Choroid plexus epithelial cell (primary cell): ENCODE measurements around the gene HAGHL.
"Not testable (repeated sequence)": the region's sequence is repeated elsewhere in the genome, so short reads cannot be mapped to it uniquely, and the experiment has no call there.

ENCODE experiments used
- DNase-seq: peaks from one replicate; pipeline ENCODE4 v3.0.0-alpha.2; 2010; ENCODE audit warnings: low read depth
- H3K4me3 ChIP-seq: 2 replicates; pipeline ENCODE4 v1.5.1; 2011; ENCODE audit warnings: low read depth, mild to moderate bottlenecking, control low read depth, low read length, moderate library complexity
- TF ChIP-seq, protein P1 (sequence below): conservative IDR thresholded peaks from 2 replicates; pipeline ENCODE4 v1.5.1; 2011; ENCODE audit warnings: low read depth, mild to moderate bottlenecking, control low read depth, inconsistent platforms, low read length, moderate library complexity

Gene HAGHL

GRCh38 chr16:769184-769784, 42.4 kb downstream of the HAGHL start:
- H3K4me3 ChIP-seq = no peak overlapping the region
- no peak for DNase-seq
- TF ChIP-seq, protein P1, sequence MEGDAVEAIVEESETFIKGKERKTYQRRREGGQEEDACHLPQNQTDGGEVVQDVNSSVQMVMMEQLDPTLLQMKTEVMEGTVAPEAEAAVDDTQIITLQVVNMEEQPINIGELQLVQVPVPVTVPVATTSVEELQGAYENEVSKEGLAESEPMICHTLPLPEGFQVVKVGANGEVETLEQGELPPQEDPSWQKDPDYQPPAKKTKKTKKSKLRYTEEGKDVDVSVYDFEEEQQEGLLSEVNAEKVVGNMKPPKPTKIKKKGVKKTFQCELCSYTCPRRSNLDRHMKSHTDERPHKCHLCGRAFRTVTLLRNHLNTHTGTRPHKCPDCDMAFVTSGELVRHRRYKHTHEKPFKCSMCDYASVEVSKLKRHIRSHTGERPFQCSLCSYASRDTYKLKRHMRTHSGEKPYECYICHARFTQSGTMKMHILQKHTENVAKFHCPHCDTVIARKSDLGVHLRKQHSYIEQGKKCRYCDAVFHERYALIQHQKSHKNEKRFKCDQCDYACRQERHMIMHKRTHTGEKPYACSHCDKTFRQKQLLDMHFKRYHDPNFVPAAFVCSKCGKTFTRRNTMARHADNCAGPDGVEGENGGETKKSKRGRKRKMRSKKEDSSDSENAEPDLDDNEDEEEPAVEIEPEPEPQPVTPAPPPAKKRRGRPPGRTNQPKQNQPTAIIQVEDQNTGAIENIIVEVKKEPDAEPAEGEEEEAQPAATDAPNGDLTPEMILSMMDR = no peak

DNA sequence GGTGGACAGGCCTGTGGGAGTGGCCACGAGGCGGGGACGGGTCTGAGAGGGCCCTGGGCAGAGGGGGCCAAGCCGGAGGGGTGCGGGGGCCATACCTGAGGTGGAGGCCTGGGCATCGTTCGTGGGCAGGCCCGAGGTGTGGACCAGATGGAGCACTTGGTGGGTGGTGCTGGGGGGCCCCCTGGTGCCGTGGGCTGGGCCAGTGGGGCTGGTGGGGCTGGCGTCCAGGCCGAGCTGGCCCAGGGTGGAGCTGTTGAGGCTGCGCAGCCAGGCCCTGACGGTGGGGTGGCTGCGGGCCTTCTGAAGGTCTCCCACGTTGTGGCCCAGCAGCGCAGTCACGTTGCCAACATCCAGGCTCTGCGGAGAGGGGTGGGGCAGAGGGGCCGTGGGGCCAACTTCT, 43.0 kb downstream of the HAGHL start:
- H3K4me3 ChIP-seq = no peak overlapping the region
- no peak for DNase-seq
- TF ChIP-seq, protein P1 = no peak

DNA sequence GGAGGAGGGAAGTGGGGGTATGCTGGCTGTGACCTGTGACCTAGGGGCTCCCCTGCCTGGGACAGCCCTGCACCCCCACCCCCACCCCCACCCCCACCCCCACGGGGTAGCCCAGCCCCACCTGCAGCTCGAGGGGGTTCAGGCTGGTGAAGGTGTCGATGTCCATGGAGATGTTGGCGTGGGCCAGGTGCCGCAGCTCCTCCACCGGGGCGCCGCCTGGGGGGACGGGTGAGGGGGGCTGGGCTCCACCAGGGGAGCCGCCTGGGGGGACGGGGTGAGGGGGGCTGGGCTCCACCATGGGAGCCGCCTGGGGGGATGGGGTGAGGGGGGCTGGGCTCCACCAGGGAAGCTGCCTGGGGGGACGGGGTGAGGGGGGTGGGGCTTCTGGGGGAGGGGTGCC, 43.5 kb downstream of the HAGHL start:
- TF ChIP-seq, protein P1 = no peak
- no peak for DNase-seq
- no peak overlapping the region for H3K4me3 ChIP-seq

- H3K4me3 ChIP-seq = no peak overlapping the region
- TF ChIP-seq, protein P1 = no peak
- no peak for DNase-seq
Observed at GRCh38 chr16:772959-773358, 46.1 kb downstream of the HAGHL start.

- H3K4me3 ChIP-seq = no peak overlapping the region
- TF ChIP-seq, protein P1 = no peak
- no peak for DNase-seq
Observed at GRCh38 chr16:774086-775001, 47.4 kb downstream of the HAGHL start.

- DNase-seq = no peak
- TF ChIP-seq, protein P1 = no peak
- no peak overlapping the region for H3K4me3 ChIP-seq
Observed at GRCh38 chr16:775236-775796, 48.4 kb downstream of the HAGHL start.

GRCh38 chr16:776298-776697, 49.4 kb downstream of the HAGHL start:
- DNase-seq, H3K4me3 ChIP-seq: not testable (repeated sequence)
